Esophagus squamous epithelium (tissue), 4 donors: Measurements from ENCODE around the gene MTERF4.

Source experiments
- POLR2A ChIP-seq, 4 donors: fragments of 450-650 bp; IDR thresholded peaks; one replicate each; pipeline ENCODE4 v1.6.1; 2017; ENCODE audit warnings: antibody characterized with exemption in 4 of 4, mild to moderate bottlenecking in 4 of 4, moderate library complexity in 3 of 4
- TF ChIP-seq, protein P1 (sequence below), 6 experiments: fragments of 450-650 bp in 4 of 6; fragments of 200-600 bp in 2 of 6; sonication (generic) in 2 of 6; IDR thresholded peaks; one replicate each; pipeline ENCODE4 v1.5.1; 2016 to 2019; ENCODE audit warnings: antibody characterized with exemption in 6 of 6, mild to moderate bottlenecking in 4 of 6, moderate library complexity in 4 of 6

DNA sequence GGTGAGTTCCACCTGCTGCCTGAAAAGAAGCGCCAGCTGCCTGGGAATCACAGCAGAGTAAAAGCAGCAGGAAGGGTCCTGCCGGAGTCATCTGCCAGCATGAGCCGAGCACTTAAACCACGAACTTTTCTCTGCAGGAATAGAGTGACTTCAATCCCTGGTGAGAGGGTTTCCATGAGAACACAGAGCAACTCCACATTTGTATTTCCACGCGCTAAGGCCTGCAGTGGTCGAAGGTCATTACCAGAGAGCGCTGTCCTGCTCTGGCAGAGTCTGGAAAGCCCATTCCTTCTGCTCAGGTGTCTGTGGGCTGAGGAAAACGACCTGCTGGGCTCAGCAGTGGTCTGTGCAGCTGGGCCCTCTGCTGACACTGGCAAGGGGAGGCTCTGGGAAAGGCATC lies 40.5 kb upstream of the MTERF4 start:
- TF ChIP-seq, protein P1, sequence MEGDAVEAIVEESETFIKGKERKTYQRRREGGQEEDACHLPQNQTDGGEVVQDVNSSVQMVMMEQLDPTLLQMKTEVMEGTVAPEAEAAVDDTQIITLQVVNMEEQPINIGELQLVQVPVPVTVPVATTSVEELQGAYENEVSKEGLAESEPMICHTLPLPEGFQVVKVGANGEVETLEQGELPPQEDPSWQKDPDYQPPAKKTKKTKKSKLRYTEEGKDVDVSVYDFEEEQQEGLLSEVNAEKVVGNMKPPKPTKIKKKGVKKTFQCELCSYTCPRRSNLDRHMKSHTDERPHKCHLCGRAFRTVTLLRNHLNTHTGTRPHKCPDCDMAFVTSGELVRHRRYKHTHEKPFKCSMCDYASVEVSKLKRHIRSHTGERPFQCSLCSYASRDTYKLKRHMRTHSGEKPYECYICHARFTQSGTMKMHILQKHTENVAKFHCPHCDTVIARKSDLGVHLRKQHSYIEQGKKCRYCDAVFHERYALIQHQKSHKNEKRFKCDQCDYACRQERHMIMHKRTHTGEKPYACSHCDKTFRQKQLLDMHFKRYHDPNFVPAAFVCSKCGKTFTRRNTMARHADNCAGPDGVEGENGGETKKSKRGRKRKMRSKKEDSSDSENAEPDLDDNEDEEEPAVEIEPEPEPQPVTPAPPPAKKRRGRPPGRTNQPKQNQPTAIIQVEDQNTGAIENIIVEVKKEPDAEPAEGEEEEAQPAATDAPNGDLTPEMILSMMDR (IDR thresholded peaks at IDR 0.05): no peak
- no peak for TF ChIP-seq POLR2A (IDR thresholded peaks at IDR 0.05)
